Measurements from ENCODE around the gene INHA.

Gene INHA

GRCh38 chr2:219613461-219614070 lies 41.5 kb downstream of the INHA start:
- no peak for DNase-seq

GRCh38 chr2:219614076-219614860 lies 42.2 kb downstream of the INHA start:
- DNase-seq, result no peak

- DNase-seq, result no peak
Observed at GRCh38 chr2:219615036-219615435, 42.9 kb downstream of the INHA start.

- no peak for DNase-seq
Observed at GRCh38 chr2:219615894-219616293, 43.8 kb downstream of the INHA start.

- DNase-seq, result no peak
Observed at GRCh38 chr2:219616550-219616949, 44.4 kb downstream of the INHA start.

GRCh38 chr2:219618733-219619122 lies 46.6 kb downstream of the INHA start:
- DNase-seq, result no peak

- no peak for DNase-seq
Observed at GRCh38 chr2:219619235-219619634, 47.1 kb downstream of the INHA start.

GRCh38 chr2:219620546-219620945 lies 48.4 kb downstream of the INHA start:
- DNase-seq, result no peak

- no peak for DNase-seq
Observed at GRCh38 chr2:219621935-219622334, 49.8 kb downstream of the INHA start.

- no peak for DNase-seq
Observed at GRCh38 chr2:219622472-219622871, 50.4 kb downstream of the INHA start.

GRCh38 chr2:219624565-219624964 lies 52.5 kb downstream of the INHA start:
- no peak for DNase-seq

- no peak for DNase-seq
Observed at GRCh38 chr2:219625179-219625578, 53.1 kb downstream of the INHA start.

All from NCI-H1092 treated with DMSO at 0.1 percent for 48 hours (cell line).